IMR-90 (cell line): Measurements from ENCODE around the gene LAMA3.

ENCODE experiments used
- CEBPB ChIP-seq: IDR thresholded peaks from 2 replicates; pipeline ENCODE4 v1.6.1; 2012; ENCODE audit warnings: low read depth, low read length, improper control_type of control experiment
- CHD1 ChIP-seq: IDR thresholded peaks from 2 replicates; pipeline ENCODE4 v1.6.1; 2012; ENCODE audit warnings: low read depth, low read length, improper control_type of control experiment
- CTCF ChIP-seq: conservative IDR thresholded peaks from 2 replicates; pipeline ENCODE4 v1.5.1; 2012; ENCODE audit warnings: mild to moderate bottlenecking, low read depth, low read length, improper control_type of control experiment
- MAFK ChIP-seq: IDR thresholded peaks from 2 replicates; pipeline ENCODE4 v1.6.1; 2012; ENCODE audit warnings: low read depth, low read length, improper control_type of control experiment
- MXI1 ChIP-seq: IDR thresholded peaks from 2 replicates; pipeline ENCODE4 v1.6.1; 2012; ENCODE audit warnings: low read depth, mild to moderate bottlenecking, low read length, moderate library complexity, borderline replicate concordance
- POLR2A ChIP-seq: IDR thresholded peaks from 2 replicates; pipeline ENCODE4 v1.6.1; 2012; ENCODE audit warnings: mild to moderate bottlenecking, low read depth, low read length
- RAD21 ChIP-seq: IDR thresholded peaks from 2 replicates; pipeline ENCODE4 v1.6.1; 2012; ENCODE audit warnings: low read length, improper control_type of control experiment
- RFX5 ChIP-seq: IDR thresholded peaks from 2 replicates; pipeline ENCODE4 v1.8.0; 2012; ENCODE audit warnings: low read depth, mild to moderate bottlenecking, low read length, moderate library complexity
- USF2 ChIP-seq: fragments of 150-350 bp; IDR thresholded peaks from 2 replicates; pipeline ENCODE4 v1.6.1; 2017; ENCODE audit warnings: mild to moderate bottlenecking, antibody characterized with exemption, low read length, low read depth
- TF ChIP-seq, protein P1 (sequence below): fragments of 150-350 bp; IDR thresholded peaks from 2 replicates; pipeline ENCODE4 v1.6.1; 2016; ENCODE audit warnings: low read depth, mild to moderate bottlenecking, low read length, moderate library complexity, borderline replicate concordance

DNA sequence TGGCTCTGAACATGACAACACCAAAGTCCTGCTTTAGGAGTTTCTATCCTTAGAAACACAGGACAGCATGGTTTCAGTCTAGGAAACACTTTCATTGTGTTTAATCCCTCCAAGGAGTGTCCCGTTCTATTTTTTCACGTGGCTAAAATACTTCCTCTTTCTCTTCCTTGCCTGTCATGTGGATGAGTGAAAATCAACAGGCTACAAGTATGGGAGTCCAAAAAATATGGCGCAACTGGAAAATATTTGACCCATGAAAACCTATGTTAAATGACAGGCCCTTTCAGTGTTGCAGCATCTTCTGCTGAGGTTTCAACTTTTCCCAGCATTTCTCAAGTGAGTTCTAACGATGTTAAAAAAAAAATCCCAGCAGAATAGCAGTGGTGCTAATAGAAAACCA is 146.3 kb downstream of the LAMA3 start:
- no peak for TF ChIP-seq POLR2A
- TF ChIP-seq RFX5 = no peak
- TF ChIP-seq, protein P1, sequence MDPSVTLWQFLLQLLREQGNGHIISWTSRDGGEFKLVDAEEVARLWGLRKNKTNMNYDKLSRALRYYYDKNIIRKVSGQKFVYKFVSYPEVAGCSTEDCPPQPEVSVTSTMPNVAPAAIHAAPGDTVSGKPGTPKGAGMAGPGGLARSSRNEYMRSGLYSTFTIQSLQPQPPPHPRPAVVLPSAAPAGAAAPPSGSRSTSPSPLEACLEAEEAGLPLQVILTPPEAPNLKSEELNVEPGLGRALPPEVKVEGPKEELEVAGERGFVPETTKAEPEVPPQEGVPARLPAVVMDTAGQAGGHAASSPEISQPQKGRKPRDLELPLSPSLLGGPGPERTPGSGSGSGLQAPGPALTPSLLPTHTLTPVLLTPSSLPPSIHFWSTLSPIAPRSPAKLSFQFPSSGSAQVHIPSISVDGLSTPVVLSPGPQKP = no peak
- TF ChIP-seq CTCF = no peak
- no peak for TF ChIP-seq RAD21
- no peak for TF ChIP-seq CHD1
- TF ChIP-seq MAFK = no peak
- TF ChIP-seq MXI1 = no peak
- TF ChIP-seq USF2 = no peak
- TF ChIP-seq CEBPB = no peak
